Right forelimb (tissue), 1 donor: Measurements from ENCODE around the gene ARHGAP12.
"Not testable (repeated sequence)": the region's sequence is repeated elsewhere in the genome, so short reads cannot be mapped to it uniquely, and the experiment has no call there.

ENCODE experiments used
- DNase-seq: peaks from one replicate; pipeline ENCODE4 v3.0.0-alpha.2; 2018

Gene ARHGAP12

DNA sequence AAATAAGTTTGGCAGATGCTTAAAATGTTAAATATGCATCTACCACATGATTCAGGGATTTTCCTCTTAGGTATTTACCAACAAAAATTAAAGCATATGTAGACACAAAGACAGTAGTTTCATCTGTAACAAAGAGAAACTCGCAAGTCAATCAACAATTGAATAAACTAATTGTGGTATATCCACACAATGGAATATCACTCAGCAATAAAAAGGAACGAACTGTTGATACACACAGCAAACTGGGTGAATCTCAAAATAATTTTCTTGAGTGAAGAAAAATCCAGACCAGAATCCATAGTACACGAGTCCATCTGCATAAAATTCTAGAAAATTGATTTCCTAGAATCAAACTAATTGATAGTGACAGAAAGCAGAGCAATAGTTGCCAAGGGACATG, 5.2 kb downstream of the ARHGAP12 start:
- no peak for DNase-seq

DNA sequence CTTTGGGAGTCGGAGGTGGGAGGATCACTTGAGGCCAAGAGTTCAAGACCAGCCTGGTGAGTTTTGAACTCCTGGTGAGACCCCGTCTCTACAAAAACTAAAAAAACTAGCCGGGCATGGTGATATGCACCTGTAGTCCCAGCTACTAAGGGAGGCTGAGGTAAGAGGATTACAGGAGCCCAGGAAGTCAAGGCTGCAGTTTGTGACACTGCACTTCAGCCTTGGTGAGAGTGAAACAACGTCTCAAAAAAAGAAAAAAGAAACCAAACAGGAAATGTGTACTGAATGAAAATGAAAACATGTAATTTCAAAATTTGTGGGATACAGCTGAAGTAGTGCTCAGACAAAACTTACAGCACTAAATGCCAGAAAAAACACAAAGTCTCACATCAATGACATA, 7.6 kb downstream of the ARHGAP12 start:
- DNase-seq: no peak

DNA sequence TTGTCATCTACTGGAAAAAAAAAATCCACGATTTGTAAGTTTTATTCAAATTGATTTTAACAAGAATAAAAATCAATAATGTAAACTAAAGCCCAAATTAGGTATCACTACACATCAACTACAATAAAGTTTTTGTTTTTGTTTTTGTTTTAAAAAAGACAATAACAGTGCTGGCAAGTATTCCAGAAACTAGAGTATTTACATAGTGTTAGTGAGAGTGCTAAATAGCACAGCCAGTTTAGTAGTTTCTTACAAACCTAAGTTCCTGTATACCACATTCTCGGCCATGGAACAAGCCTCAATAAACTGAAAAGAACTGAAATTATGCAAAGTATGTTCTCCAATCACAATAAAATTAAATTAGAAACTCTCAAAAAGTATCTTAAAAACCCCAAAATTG, 8.1 kb downstream of the ARHGAP12 start:
- no peak for DNase-seq

DNA sequence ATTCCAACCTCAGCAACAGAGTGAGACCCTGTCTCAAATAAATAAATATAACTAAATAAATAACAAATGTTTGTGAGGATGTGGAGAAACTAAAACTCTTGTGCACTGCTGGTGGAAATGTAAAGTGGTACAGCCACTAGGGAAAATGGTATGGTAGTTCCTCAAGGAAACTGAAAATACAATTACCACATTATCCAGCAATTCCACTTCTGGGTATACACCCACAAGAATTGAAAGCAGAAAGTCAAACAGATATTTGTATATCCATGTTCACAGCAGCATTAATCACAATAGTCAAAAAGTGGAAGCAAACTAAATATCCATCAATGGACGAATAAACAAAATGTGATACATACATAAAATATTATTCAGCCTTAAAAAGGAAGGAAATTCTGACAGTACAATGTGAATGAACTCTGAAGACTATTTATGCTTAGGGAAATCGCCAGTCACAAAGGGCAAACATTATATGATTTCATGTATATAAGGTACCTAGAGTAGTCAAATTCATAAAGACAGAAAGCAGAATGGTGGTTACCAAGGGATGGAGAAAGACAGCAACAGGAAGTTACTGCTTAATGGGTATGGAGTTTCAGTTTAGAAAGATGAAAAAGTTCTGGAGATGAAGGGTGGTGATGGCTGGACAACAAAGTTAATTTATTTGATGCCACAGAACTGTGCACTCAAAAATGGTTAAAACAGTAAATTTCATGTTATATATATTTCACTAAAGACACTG, 9.8 kb downstream of the ARHGAP12 start:
- DNase-seq: no peak

DNA sequence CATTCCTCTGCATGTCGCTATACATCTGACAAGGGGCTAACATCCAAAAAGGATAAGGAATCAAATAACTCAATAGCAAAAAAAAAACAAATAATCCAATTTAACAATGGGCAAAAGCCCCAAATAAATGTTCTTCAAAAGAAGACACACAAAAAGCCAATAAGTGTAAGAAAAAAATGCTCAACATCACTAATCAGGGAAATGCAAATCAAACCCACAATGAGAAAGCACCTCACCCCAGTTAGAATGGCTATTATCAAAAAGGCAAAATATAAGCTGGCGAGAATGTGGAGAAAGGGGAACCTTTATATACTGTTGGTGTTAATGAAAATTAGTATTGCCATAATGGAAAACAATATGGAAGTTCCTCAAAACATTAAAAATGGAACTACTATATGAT, 14.3 kb downstream of the ARHGAP12 start:
- DNase-seq: no peak

DNA sequence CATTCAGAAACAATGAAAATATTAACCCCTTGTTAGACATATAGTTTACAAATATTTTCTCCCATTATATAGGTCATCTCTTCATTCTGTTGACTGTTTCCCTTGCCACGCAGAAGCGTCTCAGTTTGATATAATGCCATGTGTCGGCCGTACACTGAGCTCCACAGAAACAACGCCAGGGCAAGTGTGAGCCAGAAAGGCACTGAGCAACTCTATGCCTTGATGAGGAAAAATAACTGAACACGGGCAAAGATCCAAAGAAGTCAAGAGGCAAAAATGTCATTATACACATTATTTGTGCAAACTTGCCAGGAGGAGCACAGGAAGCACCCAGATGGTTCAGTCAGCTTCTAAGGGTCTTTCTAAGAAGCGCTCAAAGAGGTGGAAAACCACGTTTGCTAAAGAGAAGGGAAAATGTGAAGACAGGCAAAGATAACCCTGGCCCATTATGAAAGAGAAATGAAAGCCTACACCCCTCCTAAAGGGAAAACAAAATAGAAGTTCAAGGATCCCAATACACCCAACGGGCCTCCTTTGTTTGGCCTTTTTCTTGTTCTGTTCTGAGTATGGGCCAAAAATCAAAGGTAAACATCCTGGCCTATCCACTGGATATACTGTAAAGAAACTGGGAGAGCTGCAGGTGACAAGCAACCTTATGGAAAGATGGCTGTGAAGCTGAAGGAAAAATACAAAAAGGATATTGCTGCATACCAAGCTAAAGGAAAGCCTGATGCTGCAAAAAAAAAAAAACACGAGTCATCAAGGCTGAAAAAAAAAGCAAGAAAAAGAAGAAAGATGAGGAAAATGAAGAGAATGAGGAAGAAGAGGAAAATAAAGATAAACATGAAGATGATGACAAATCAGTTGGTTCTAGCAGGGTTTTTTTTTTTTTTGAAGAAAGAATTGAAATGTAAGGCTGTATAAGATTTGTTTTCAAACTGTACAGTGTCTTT, 15.5 kb downstream of the ARHGAP12 start:
- no peak for DNase-seq

DNA sequence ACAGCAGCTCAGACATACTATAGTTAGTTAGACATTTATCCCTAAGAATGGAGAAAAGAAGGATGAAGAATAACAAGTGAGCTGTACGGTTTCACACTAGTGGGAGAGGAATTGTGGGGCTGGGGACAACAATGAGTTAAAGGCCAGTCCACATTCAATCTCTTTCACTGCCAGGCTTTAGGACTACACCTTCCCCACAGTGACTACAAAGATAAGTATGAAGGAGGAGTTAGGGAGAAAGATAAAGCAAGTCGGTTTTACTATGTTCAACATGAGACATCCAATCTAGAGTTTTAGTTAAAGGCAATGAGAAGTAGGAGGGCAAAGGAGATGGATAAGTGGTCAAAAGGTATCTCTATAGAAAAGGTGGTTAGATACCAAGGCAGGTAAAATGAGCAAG, 16.3 kb downstream of the ARHGAP12 start:
- no peak for DNase-seq

DNA sequence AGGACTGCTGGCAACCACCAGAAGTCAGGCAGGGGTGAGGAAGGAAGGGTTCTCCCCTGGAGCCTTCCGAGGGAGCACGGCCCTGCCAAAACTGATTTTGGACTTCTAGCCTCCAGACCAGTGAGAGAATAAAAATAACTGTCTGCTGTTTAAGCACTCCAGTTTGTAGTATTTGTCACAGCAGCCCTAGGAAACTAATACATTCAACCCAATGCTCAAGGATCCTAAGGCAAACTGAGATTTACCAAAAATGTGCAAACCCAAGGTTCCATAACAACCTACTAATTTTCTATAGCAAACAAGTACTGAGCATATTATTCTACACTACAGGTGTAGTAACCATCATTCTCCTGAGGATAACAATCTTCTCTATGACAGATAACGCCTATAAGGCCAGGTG, 18.6 kb downstream of the ARHGAP12 start:
- DNase-seq: no peak

DNA sequence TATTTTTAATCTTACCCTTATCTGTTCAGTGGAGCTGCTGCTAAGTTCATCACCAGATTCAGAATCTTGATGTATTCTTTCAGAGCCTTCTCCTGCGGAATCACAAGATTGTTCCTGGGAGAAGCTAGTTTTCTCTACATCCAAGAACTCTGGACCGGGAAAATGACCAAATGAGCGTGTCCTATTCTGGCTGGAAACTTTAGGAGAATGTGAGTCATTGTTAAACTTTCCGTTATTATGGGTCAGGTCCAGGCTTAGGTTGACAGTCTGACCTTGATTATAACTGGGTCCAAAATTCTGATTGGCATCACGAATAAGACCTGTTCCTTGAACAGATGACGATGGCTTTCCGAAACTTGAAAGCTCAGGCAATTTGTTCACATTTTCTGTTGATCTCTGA, 20.5 kb downstream of the ARHGAP12 start:
- no peak for DNase-seq

DNA sequence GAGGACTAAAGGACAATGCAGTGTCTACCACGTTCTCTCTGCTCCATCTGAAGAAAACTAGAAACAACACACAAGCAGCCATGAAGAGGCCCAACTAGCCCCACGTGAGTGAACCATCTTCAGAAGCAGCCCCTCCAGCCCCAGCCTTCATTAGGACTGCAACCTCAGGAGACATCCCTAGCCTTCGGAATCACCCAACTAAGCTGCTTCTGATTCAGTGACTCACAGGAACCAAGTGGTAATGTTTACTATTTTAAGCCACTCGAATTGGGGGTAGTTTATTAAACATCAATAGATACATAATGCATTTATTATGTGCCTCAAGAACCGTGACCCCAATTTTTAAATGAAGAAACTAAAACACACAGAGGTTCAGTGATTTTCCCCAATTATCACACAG, 22.6 kb downstream of the ARHGAP12 start:
- no peak for DNase-seq

DNA sequence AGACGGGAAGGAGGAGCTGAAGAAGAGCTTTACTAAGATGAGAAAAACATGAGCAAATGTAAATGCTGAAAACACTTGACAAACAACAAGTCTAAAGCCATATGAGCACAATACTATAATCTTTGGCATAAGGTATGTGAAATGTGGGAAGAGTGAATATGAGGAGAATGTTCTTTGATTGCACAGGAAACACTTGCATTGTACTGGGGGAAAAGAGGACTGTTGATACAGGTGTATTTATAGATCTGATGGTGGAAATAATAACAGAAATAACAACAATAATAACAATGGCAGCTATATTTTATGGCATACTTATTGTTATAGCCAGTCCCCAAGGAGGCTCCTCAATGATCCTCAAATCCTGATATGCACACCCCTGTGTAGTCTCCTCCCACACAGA, 23.0 kb downstream of the ARHGAP12 start:
- DNase-seq: no peak

DNA sequence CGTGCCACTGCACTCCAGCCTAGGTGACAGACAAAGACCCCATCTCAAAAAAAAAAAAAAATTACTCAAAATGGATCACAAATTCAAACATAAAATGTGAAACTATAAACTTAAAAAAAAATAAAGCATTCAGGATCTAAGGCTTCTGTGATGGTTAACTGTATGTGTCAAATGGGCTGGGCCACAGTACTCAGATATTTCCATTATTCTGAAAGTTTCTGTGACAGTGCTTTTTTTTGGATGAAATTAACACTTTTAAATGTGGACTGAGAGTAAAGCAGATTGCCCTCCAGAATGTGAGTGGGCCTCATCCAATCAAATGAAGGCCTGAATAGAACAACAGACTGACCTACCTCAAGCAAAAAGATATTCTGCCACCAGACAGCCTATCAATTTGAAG, 26.0 kb downstream of the ARHGAP12 start:
- no peak for DNase-seq

DNA sequence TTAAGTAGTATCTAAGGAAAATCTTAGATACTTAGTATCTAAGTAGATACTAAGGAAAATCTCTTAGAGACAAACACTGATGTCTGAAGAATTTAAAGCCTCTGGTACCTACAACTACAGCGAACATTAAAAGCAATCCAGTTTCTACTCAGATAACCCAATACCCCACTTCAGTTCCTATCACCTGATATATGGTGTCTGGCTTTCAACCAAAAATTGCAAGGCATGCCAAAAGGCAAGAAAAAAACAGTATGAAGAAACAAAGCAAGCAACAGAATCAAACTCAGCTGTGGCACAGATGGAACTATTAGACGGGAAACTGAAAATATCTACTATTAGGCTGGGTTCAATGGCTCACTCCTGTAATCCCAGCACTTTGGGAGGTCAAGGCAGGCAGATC, 31.1 kb downstream of the ARHGAP12 start:
- no peak for DNase-seq

DNA sequence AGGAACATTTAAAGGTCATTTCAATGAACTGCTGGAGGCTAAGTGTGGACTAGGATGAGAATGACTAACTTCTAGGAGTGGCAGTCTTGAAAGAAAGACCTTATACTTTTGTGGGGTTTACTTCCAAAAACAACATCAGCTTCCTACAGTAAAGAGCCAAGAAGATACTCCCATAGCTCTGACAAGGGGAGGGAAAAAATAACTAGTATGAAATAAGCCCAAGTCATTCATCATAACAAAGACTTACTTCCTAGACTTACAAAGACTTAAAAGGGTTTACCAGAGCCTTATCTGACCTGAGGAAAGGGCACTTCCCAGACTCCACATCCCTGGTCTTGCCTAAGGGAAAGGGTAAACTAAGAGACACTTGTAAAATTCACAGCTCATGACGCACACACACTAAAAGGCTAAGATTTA, 31.7 kb downstream of the ARHGAP12 start:
- no peak for DNase-seq

DNA sequence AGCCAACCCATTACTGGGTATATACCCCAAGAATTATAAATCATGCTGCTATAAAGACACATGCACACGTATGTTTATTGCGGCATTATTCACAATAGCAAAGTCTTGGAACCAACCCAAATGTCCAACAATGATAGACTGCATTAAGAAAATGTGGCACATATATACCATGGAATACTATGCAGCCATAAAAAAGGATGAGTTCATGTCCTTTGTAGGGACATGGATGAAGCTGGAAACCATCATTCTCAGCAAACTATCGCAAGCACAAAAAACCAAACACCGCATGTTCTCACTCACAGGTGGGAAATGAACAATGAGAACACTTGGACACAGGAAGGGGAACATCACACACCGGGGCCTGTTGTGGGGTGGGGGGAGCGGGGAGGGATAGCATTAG, 32.9 kb downstream of the ARHGAP12 start:
- DNase-seq: not testable (repeated sequence)

DNA sequence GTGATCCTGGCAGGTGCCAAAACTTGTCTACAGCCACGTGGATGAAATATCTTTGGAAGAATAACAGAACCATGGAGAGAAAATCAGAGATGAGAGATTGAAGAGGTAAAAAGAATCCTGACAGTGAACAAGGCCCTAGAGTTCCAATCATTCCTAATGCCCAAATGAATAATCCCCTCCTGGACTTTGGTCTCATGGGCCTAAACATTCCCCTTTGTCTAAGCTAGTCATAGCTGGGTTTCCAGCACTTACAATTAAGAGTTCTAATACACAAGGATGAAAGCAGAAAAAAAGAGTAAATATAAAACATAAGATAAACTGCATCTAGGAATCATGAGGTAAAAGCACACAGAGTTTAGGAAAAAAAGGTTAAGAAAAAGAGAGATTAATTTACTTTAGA, 40.2 kb downstream of the ARHGAP12 start:
- no peak for DNase-seq

DNA sequence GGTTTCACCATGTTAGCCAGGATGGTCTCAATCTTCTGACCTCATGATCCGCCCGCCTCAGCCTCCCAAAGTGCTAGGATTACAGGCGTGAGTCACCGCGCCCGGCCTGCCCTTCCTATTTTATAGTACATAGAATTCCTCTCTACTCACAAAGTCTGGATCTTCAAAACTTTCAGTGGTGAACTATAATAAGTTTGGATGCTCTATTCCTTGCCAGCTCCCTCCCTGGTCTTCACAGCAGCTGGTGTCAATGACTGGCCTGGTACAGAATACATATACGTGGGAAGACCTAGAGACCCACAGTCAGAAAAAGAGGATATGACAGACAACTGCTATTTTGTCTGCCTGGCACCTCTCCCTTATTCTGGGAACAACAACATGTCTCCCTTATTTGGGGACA, 40.8 kb downstream of the ARHGAP12 start:
- no peak for DNase-seq

DNA sequence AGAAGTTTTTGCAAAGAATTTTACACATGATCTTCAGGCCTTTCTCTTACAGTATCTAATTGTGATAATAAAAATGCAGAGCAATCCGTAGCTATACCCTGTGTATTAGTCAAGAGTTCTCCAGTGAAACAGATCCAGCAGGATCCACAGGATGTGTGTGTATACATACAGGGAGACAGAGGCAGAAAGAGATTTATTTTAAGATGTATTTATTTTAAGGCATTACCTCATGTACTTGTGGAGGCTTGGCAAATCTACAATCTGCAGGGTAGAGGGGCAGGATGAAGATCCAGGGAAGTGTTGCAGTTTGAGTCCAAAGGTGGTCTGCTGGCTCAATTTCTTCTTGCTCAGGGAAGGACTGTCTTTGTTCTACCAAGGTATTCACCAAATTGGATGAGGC, 41.7 kb downstream of the ARHGAP12 start:
- DNase-seq: no peak

DNA sequence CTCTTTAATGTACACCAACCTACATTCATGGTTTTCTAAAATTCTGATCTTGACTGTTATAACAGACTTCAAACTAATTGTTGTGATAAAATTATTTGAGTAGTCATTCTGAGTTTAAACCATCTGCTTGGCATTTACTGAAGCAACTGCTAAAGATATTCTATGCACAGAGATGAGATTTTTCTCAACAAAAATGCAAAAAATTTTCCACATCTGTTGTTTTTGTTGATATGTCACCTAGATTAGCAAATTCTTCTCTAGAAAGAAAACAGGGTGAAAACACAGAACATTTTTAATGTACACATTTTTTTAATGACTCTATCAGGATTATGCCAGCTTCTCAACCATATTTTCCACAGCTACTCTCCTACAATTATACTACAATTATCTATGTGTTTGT, 42.7 kb downstream of the ARHGAP12 start:
- DNase-seq: no peak

DNA sequence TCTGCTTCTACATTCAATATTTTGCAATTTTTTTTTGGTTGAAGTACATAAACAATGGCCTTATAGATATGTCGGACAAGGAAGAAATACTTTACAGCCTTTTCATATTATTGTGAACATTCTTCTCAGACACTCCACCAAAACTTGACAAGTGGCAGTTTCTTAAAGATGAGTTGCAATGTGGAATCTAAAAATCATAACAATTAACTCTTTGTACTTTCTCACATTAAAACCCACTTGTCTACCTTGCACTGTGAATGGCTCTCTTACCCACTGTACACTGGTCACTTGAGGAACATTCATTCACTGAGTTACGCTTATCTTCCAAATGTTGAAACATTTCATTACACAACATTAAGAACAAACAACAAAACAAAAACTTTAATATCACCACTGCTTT, 44.2 kb downstream of the ARHGAP12 start:
- no peak for DNase-seq

DNA sequence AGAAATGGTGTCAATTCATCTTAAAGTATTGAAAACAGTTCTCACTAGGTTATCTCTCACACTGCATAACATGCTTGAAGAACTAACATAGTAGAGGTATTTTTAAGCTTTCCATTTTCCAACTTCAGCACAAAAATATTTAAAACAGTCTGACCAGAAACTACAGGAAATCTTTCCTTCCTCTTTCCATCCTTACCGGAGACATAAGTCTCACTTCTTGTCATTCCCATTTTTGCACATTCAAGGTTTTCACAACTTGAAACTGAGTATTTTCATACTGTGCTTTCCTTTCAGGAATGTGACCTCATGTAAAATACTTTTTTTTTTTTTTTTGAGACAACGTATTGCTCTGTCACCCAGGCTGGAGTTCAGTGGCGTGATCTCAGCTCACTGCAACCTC, 45.2 kb downstream of the ARHGAP12 start:
- DNase-seq: no peak

DNA sequence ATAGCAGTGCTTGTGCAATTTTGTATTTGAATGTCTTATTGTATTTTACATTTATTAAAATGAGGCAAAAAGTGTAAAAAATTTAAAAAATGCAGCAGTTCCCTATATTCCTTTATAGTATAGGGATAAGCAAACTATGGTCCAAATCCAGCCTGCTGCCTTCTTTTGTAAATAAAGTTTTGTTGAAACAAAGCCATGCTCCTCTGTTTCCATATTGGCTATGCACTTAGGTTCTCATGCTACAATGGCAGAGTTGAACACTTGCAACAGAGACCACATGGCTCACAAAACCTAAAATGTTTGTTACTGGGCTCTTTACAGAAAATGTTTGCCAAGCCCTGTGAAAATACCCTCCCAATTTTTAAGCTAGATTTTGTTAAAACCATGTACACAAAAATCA, 50.1 kb downstream of the ARHGAP12 start:
- DNase-seq: no peak

DNA sequence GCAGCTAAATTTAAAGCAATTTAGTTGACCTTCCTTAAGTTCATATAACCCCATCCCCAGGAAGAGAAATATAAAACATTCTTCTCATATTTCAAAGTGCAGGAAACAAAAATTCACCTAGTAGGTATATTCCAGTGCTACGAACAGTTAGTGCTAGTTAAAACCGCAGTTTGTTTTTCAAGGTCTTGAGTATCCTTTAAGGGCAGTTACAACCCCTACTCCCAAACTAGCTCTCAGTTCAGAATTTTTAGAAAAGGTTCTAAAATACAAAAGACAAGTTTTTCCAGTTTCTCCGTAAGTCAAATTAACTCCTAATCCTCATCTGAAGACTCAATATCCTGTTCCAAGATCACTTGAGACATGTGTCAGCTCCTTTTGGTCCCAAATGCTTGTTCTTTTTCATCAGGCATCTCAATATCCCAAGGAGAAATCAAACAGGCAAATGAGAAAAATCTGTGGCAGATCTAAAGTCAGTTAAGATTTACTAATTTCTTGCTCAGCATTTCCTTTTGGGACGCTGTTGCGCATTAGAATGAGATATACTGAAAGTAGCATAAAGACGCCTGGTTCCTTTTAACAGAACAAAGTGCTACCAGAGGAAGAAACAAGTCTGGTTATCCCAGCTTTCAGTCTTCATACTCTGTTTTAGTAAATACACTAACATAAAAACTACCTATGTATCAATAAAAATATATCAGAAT, 51.8 kb downstream of the ARHGAP12 start:
- DNase-seq: no peak

DNA sequence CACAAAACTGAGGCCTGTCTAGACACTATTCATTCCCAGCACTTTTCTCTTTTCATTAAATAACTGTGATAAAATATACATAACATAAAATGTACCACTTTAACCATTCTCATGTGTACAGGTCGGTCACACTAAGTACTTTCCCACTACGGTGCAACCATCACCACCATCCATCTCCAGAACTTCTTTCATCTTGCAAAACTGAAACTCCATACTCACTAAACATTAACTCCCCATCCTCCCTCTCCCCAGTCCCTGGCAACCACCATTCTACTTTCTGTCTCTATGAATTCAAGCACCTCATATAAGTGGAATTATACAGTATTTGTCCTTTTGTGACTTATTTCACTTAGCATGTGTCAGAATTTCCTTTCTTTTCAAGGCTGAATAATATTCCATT, 53.0 kb downstream of the ARHGAP12 start:
- no peak for DNase-seq
